Stomach (tissue), 9 donors: ENCODE data around the gene EVX1. TPM values are rescaled to one million over a fixed set of nuclear protein-coding genes. Genes with fewer than 3 reads are reported as not detected.

Source experiments
- DNase-seq, 2 donors: peaks; one replicate each; pipeline versions ENCODE4 v3.0.0 to v3.0.0-alpha.2; 2013 to 2019
- H3K27ac ChIP-seq, 5 donors: fragments of 200-600 bp in 4 of 5; sonication (generic) in 4 of 5; one replicate each; pipeline ENCODE4 v1.5.1; 2013 to 2019; ENCODE audit warnings: mild to moderate bottlenecking in 1 of 5, moderate library complexity in 1 of 5
- H3K27me3 ChIP-seq, 3 donors: fragments of 200-600 bp; sonication (generic); one replicate each; pipeline ENCODE4 v1.5.1; 2017 to 2019; ENCODE audit warnings: mixed run types in 1 of 3
- H3K36me3 ChIP-seq, 4 donors: fragments of 200-600 bp; sonication (generic); 1 replicate in 3 of 4; 2 replicates in 1 of 4; pipeline ENCODE4 v1.5.1; 2016 to 2019
- H3K4me1 ChIP-seq, 4 donors: fragments of 200-600 bp; sonication (generic); one replicate each; pipeline ENCODE4 v1.5.1; 2016 to 2019
- H3K4me3 ChIP-seq, 4 donors: fragments of 200-600 bp; sonication (generic) in 3 of 4; one replicate each; pipeline ENCODE4 v1.5.1; 2016 to 2019; ENCODE audit warnings: mild to moderate bottlenecking in 1 of 4
- H3K9me3 ChIP-seq, 4 donors: fragments of 200-600 bp; sonication (generic); one replicate each; pipeline ENCODE4 v1.5.1; 2016 to 2019
- EP300 ChIP-seq: sonication (generic); formaldehyde crosslinking; IDR thresholded peaks from one replicate; pipeline ENCODE4 v1.6.1; 2017; ENCODE audit warnings: antibody characterized with exemption
- POLR2A ChIP-seq, 4 donors: fragments of 450-650 bp; IDR thresholded peaks; one replicate each; pipeline ENCODE4 v1.6.1; 2016; ENCODE audit warnings: antibody characterized with exemption in 4 of 4, control low read depth in 2 of 4, mild to moderate bottlenecking in 1 of 4, moderate library complexity in 1 of 4
- POLR2AphosphoS5 ChIP-seq, 3 donors: sonication (generic); formaldehyde crosslinking; IDR thresholded peaks; one replicate each; pipeline ENCODE4 v1.6.1; 2016; ENCODE audit warnings: antibody characterized with exemption in 3 of 3
- WGBS, 5 donors: extraction: QIAGEN DNeasy Blood & Tissue Kit in 3 of 5; methylation state at CpG; one replicate each; pipeline versions ENCODE4 v1.1.5 to v1.1.7; 2013 to 2018; 5-methylcytosine and 5-hydroxymethylcytosine counted together
- intact Hi-C: fragments of 100-400 bp; cut with DNase I; formaldehyde crosslinking; loops from one replicate; pipeline ENCODE4 v1.15.1; 2023; ENCODE audit warnings: low total_unique reads
- polyA plus RNA-seq, 3 donors: library from polyadenylated mRNA; stranded (reverse); fragments of 200-250 nt; gene quantifications; one replicate each; pipeline ENCODE4 v1.2.3, GENCODE V29; 2013
- total RNA-seq, 5 donors: library from RNA; depleted of rRNA; stranded (reverse); fragments of >200 nt; gene quantifications; one replicate each; pipeline versions ENCODE4 v1.1.0 to v1.2.3, GENCODE V29; 2014 to 2016
- TF ChIP-seq, protein P1 (sequence below), 7 experiments: fragments of 450-650 bp in 4 of 7; fragments of 200-600 bp in 3 of 7; sonication (generic) in 3 of 7; IDR thresholded peaks; one replicate each; pipeline ENCODE4 v1.5.1; 2016 to 2019; ENCODE audit warnings: antibody characterized with exemption in 7 of 7, control low read depth in 2 of 7, mild to moderate bottlenecking in 1 of 7
- donor health status: healthy with polysubstance abuse.
- donor health status: Bipolar disorder and iron deficiency.
- donor health status: healthy.

The EVX1 gene
- total and polyA plus RNA-seq, 8 donors = not detected

GRCh38 chr7:27263781-27264180, 21.2 kb downstream of the EVX1 start:
- no peaks in the 10 kb centered on the region for H3K9me3 ChIP-seq
- H3K4me3 ChIP-seq = no peak overlapping the region
- no peak for DNase-seq
- H3K4me1 ChIP-seq = no peaks in the 10 kb centered on the region
- H3K36me3 ChIP-seq = no peaks in the 10 kb centered on the region
- intact Hi-C loops = no loop called here
- TF ChIP-seq, protein P1, sequence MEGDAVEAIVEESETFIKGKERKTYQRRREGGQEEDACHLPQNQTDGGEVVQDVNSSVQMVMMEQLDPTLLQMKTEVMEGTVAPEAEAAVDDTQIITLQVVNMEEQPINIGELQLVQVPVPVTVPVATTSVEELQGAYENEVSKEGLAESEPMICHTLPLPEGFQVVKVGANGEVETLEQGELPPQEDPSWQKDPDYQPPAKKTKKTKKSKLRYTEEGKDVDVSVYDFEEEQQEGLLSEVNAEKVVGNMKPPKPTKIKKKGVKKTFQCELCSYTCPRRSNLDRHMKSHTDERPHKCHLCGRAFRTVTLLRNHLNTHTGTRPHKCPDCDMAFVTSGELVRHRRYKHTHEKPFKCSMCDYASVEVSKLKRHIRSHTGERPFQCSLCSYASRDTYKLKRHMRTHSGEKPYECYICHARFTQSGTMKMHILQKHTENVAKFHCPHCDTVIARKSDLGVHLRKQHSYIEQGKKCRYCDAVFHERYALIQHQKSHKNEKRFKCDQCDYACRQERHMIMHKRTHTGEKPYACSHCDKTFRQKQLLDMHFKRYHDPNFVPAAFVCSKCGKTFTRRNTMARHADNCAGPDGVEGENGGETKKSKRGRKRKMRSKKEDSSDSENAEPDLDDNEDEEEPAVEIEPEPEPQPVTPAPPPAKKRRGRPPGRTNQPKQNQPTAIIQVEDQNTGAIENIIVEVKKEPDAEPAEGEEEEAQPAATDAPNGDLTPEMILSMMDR (IDR thresholded peaks at IDR 0.05) = no peak
- TF ChIP-seq POLR2A (IDR thresholded peaks at IDR 0.05) (no peak), POLR2AphosphoS5 (IDR thresholded peaks at IDR 0.05) (no peak), EP300 (no peak)
- peaks cover 0 to 35% (median 0%) of the 10 kb centered on the region in 3 donors for H3K27me3 ChIP-seq
- WGBS, 5 donors = 29 to 53% (median 40%) methylated on average over 2 of the region's 2 CpGs
- H3K27ac ChIP-seq = no peak overlapping the region

- no peaks in the 10 kb centered on the region for H3K4me1 ChIP-seq
- no peak for TF ChIP-seq EP300
- TF ChIP-seq POLR2A (IDR thresholded peaks at IDR 0.05) = no peak
- no peak for TF ChIP-seq POLR2AphosphoS5 (IDR thresholded peaks at IDR 0.05)
- TF ChIP-seq, protein P1 (IDR thresholded peaks at IDR 0.05) = no peak
- peaks cover 0 to 14% (median 0%) of the 10 kb centered on the region in 3 donors for H3K27me3 ChIP-seq
- no peak overlapping the region for H3K27ac ChIP-seq
- H3K4me3 ChIP-seq = no peak overlapping the region
- 83 to 90% (median 89%) methylated on average over 14 of the region's 14 CpGs for WGBS, 5 donors
- no peak for DNase-seq
- intact Hi-C loops = no loop called here
- H3K36me3 ChIP-seq = no peaks in the 10 kb centered on the region
- peaks cover 3 to 27% (median 20%) of the 10 kb centered on the region in 4 donors for H3K9me3 ChIP-seq
Measured at GRCh38 chr7:27269455-27269854, 26.9 kb downstream of the EVX1 start.

- H3K27me3 ChIP-seq = peaks cover 0 to 14% (median 0%) of the 10 kb centered on the region in 3 donors
- DNase-seq = no peak
- no peak overlapping the region for H3K4me3 ChIP-seq
- intact Hi-C loops = no loop called here
- H3K4me1 ChIP-seq = no peaks in the 10 kb centered on the region
- no peak overlapping the region for H3K27ac ChIP-seq
- WGBS, 5 donors = 83 to 100% (median 96%) methylated on average over 1 of the region's 1 CpG
- H3K36me3 ChIP-seq = no peaks in the 10 kb centered on the region
- peaks cover 3 to 27% (median 20%) of the 10 kb centered on the region in 4 donors for H3K9me3 ChIP-seq
- TF ChIP-seq, protein P1 (IDR thresholded peaks at IDR 0.05) = no peak
- no peak for TF ChIP-seq EP300
- TF ChIP-seq POLR2AphosphoS5 (IDR thresholded peaks at IDR 0.05) = no peak
- no peak for TF ChIP-seq POLR2A (IDR thresholded peaks at IDR 0.05)
Measured at GRCh38 chr7:27271384-27271783, 28.8 kb downstream of the EVX1 start.

DNA sequence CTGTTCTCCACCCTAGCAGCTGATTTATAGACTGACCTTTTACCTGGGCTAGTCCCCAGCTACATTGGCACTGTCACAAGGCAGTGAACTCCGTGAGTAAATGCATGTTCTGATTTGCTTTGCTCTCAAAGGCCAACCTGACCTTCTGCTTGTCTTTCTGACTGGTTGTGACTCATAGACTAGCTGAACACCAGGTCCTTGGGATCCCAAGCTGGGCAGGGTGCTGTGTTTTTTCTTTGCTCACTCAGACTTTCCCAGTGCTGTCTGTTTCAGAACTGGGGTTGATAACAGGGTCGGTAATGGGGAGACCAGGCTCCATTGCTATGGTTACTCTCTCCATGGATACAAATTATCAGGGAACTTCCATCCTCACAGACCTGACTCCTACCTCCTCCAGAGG, 35.0 kb downstream of the EVX1 start:
- TF ChIP-seq POLR2AphosphoS5 (IDR thresholded peaks at IDR 0.05) (peak in 2 of 3 donors; percentile 24 to 53), EP300 (no peak)
- no peaks in the 10 kb centered on the region for H3K4me1 ChIP-seq
- H3K36me3 ChIP-seq = no peaks in the 10 kb centered on the region
- peaks cover 3 to 11% (median 10%) of the 10 kb centered on the region in 4 donors for H3K9me3 ChIP-seq
- H3K27me3 ChIP-seq = peaks cover 0 to 11% (median 0%) of the 10 kb centered on the region in 3 donors
- 0 to 34% (median 22%) methylated on average over 2 of the region's 2 CpGs for WGBS, 5 donors
- peak; percentile 30 to 83 for DNase-seq
- peak overlapping the region in 2 of 5 donors; percentile 9 to 75 for H3K27ac ChIP-seq
- H3K4me3 ChIP-seq = no peak overlapping the region
- intact Hi-C loops = no loop called here

- Histone ChIP-seq H3K4me3 (no peak overlapping the region), H3K4me1 (no peaks in the 10 kb centered on the region), H3K27me3 (peaks cover 0 to 23% (median 0%) of the 10 kb centered on the region in 3 donors), H3K36me3 (no peaks in the 10 kb centered on the region), H3K27ac (no peak overlapping the region), H3K9me3 (no peaks in the 10 kb centered on the region)
- TF ChIP-seq, protein P1 (IDR thresholded peaks at IDR 0.05) = no peak
- no peak for TF ChIP-seq POLR2AphosphoS5 (IDR thresholded peaks at IDR 0.05)
- TF ChIP-seq POLR2A (IDR thresholded peaks at IDR 0.05) = no peak
- no peak for TF ChIP-seq EP300
- DNase-seq = no peak
- WGBS, 5 donors = 74 to 78% (median 77%) methylated on average over 3 of the region's 3 CpGs
- intact Hi-C loops = no loop called here
Measured at GRCh38 chr7:27283558-27283957, 41.0 kb downstream of the EVX1 start.
